WTC11 (cell line): ENCODE measurements around the gene PSMD8. TPM values are rescaled to one million over a fixed set of nuclear protein-coding genes. Genes with fewer than 3 reads are reported as not detected.

Experiments
- ATAC-seq: fragments of 200-7000 bp; cut with Tn5 transposase; 2 replicates; pipeline ENCODE4 v1.10.0; 2021; ENCODE audit warnings: mild to moderate bottlenecking, moderate library complexity
- CTCF ChIA-PET: fragments of 300-600 bp; sonication (Branson Sonifier 250); formaldehyde crosslinking; loops from one replicate; lab custom pipeline; 2021; ENCODE audit warnings: antibody characterized with exemption; lab: Charles Lee
- POLR2A ChIA-PET: fragments of 350-600 bp; sonication (Branson Sonifier 250); formaldehyde crosslinking; loops from one replicate; lab custom pipeline; 2021; ENCODE audit warnings: antibody characterized with exemption; lab: Charles Lee
- DNase-seq: peaks from one replicate; pipeline ENCODE4 v3.0.0; 2021; ENCODE audit warnings: low spot score
- H3K27ac Mint-ChIP-seq: 2 replicates; pipeline ENCODE4 v1.8.0; 2021; ENCODE audit warnings: mixed read lengths
- H3K27me3 Mint-ChIP-seq: 2 replicates; pipeline ENCODE4 v1.8.0; 2021; ENCODE audit warnings: low read depth, mild to moderate bottlenecking, moderate library complexity, mixed read lengths
- H3K36me3 Mint-ChIP-seq: 2 replicates; pipeline ENCODE4 v1.8.0; 2021; ENCODE audit warnings: mixed read lengths
- H3K4me1 Mint-ChIP-seq: 2 replicates; pipeline ENCODE4 v1.8.0; 2022; ENCODE audit warnings: mixed read lengths
- H3K4me3 Mint-ChIP-seq: 2 replicates; pipeline ENCODE4 v1.8.0; 2021; ENCODE audit warnings: mild to moderate bottlenecking, moderate library complexity, mixed read lengths
- H3K9me3 Mint-ChIP-seq: 2 replicates; pipeline ENCODE4 v1.8.0; 2021; ENCODE audit warnings: mixed read lengths
- ATF1 ChIP-seq: sonication (generic); formaldehyde crosslinking; IDR thresholded peaks from 2 replicates; pipeline ENCODE4 v1.8.1; 2023; ENCODE audit warnings: mild to moderate bottlenecking, moderate library complexity, missing genetic modification reagents
- CREM ChIP-seq: sonication (generic); formaldehyde crosslinking; IDR thresholded peaks from 2 replicates; pipeline ENCODE4 v1.8.1; 2022; ENCODE audit warnings: mild to moderate bottlenecking, missing genetic modification reagents, moderate library complexity
- ERG ChIP-seq: fragments of 250-450 bp; sonication (Bioruptor Pico); IDR thresholded peaks from 2 replicates; pipeline ENCODE4 v1.8.0; 2021; ENCODE audit warnings: mild to moderate bottlenecking
- ESRRA ChIP-seq: sonication (generic); formaldehyde crosslinking; IDR thresholded peaks from 2 replicates; pipeline ENCODE4 v1.8.1; 2022; ENCODE audit warnings: mild to moderate bottlenecking, missing genetic modification reagents, borderline replicate concordance
- FOXJ3 ChIP-seq: sonication (generic); formaldehyde crosslinking; IDR thresholded peaks from 2 replicates; pipeline ENCODE4 v1.9.0; 2021; ENCODE audit warnings: missing genetic modification reagents, mild to moderate bottlenecking, borderline replicate concordance
- FOXP1 ChIP-seq: sonication (generic); formaldehyde crosslinking; IDR thresholded peaks from 2 replicates; pipeline ENCODE4 v1.8.0; 2022; ENCODE audit warnings: missing genetic modification reagents, mild to moderate bottlenecking, moderate library complexity, borderline replicate concordance
- FOXP4 ChIP-seq: sonication (generic); formaldehyde crosslinking; IDR thresholded peaks from 2 replicates; pipeline ENCODE4 v1.8.0; 2022; ENCODE audit warnings: mild to moderate bottlenecking, missing genetic modification reagents
- IRF2 ChIP-seq: sonication (generic); formaldehyde crosslinking; IDR thresholded peaks from 2 replicates; pipeline ENCODE4 v1.8.0; 2022; ENCODE audit warnings: low read depth, missing genetic modification reagents, borderline replicate concordance
- JAZF1 ChIP-seq: fragments of 250-450 bp; sonication (Bioruptor Pico); IDR thresholded peaks from 2 replicates; pipeline ENCODE4 v1.9.0; 2021; ENCODE audit warnings: moderate library complexity, mild to moderate bottlenecking, inconsistent platforms
- KAT7 ChIP-seq: sonication (generic); formaldehyde crosslinking; IDR thresholded peaks from 2 replicates; pipeline ENCODE4 v1.8.1; 2023; ENCODE audit warnings: missing genetic modification reagents, mild to moderate bottlenecking, borderline replicate concordance
- NFATC4 ChIP-seq: fragments of 250-450 bp; sonication (Bioruptor Pico); IDR thresholded peaks from 2 replicates; pipeline ENCODE4 v1.9.0; 2021; ENCODE audit warnings: mild to moderate bottlenecking
- NR1H2 ChIP-seq: sonication (generic); formaldehyde crosslinking; IDR thresholded peaks from 2 replicates; pipeline ENCODE4 v1.9.0; 2021; ENCODE audit warnings: mild to moderate bottlenecking, moderate library complexity, missing genetic modification reagents
- PRRX2 ChIP-seq: fragments of 250-450 bp; sonication (Bioruptor Pico); IDR thresholded peaks from 2 replicates; pipeline ENCODE4 v1.8.0; 2021; ENCODE audit warnings: mild to moderate bottlenecking
- RELA ChIP-seq: sonication (generic); formaldehyde crosslinking; IDR thresholded peaks from 2 replicates; pipeline ENCODE4 v1.8.1; 2022; ENCODE audit warnings: missing genetic modification reagents, mild to moderate bottlenecking, borderline replicate concordance
- SMAD3 ChIP-seq: sonication (generic); formaldehyde crosslinking; IDR thresholded peaks from 2 replicates; pipeline ENCODE4 v1.8.0; 2022; ENCODE audit warnings: missing genetic modification reagents, mild to moderate bottlenecking, borderline replicate concordance
- TP53 ChIP-seq: sonication (generic); formaldehyde crosslinking; IDR thresholded peaks from 2 replicates; pipeline ENCODE4 v1.8.1; 2023; ENCODE audit warnings: mild to moderate bottlenecking, missing genetic modification reagents
- total RNA-seq: library from RNA; stranded (reverse); gene quantifications from 3 replicates; pipeline ENCODE4 v1.2.3, GENCODE V29; 2021
- TF ChIP-seq, protein P1 (sequence below): sonication (generic); formaldehyde crosslinking; IDR thresholded peaks from 2 replicates; pipeline ENCODE4 v1.8.1; 2023; ENCODE audit warnings: mild to moderate bottlenecking, missing genetic modification reagents, moderate library complexity
- TF ChIP-seq, protein P2 (sequence below): fragments of 250-450 bp; sonication (Bioruptor Pico); IDR thresholded peaks from 2 replicates; pipeline ENCODE4 v1.9.0; 2021; ENCODE audit warnings: mild to moderate bottlenecking
- TF ChIP-seq, protein P3 (sequence below): sonication (generic); formaldehyde crosslinking; IDR thresholded peaks from 2 replicates; pipeline ENCODE4 v1.8.1; 2023; ENCODE audit warnings: mild to moderate bottlenecking, missing genetic modification reagents, moderate library complexity
- TF ChIP-seq, protein P4 (sequence below): sonication (generic); formaldehyde crosslinking; IDR thresholded peaks from 2 replicates; pipeline ENCODE4 v1.8.1; 2023; ENCODE audit warnings: mild to moderate bottlenecking, moderate library complexity, missing genetic modification reagents
- TF ChIP-seq, protein P5 (sequence below): sonication (generic); formaldehyde crosslinking; IDR thresholded peaks from 2 replicates; pipeline ENCODE4 v1.8.0; 2023; ENCODE audit warnings: missing genetic modification reagents, mild to moderate bottlenecking, borderline replicate concordance
- TF ChIP-seq, protein P6 (sequence below): sonication (generic); formaldehyde crosslinking; IDR thresholded peaks from 2 replicates; pipeline ENCODE4 v1.8.1; 2023; ENCODE audit warnings: mild to moderate bottlenecking, missing genetic modification reagents

PSMD8 gene
- total RNA-seq, 1 experiment from 2014 or later, result 167 TPM

DNA sequence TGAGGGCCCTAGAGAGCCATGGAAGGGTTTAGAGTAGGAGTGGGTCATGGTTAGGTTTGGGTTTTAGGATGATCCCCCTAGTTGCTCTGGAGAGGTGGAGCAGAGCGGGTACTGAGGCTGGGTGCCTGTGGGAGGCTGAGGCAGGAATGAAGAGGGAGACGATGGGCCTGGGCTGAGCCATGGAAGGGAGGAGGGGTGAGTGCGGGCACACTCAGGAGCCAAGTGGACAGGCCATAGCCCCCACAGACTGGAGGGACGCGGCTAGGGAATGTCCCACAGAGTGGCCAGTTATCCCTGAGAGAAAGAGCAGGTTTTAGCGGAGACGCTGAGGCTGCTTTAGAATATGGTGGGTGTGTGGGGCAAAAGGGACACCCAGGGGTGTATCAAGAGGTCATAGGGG, 44.7 kb upstream of the PSMD8 start (continued):
- TF ChIP-seq FOXP4 (CRISPR knock-in tag) (no peak), JAZF1 (CRISPR knock-in tag) (no peak), FOXP1 (CRISPR knock-in tag) (no peak), NFATC4 (no peak), FOXJ3 (CRISPR knock-in tag) (no peak), KAT7 (no peak), CREM (no peak)
- TF ChIP-seq, protein P1, sequence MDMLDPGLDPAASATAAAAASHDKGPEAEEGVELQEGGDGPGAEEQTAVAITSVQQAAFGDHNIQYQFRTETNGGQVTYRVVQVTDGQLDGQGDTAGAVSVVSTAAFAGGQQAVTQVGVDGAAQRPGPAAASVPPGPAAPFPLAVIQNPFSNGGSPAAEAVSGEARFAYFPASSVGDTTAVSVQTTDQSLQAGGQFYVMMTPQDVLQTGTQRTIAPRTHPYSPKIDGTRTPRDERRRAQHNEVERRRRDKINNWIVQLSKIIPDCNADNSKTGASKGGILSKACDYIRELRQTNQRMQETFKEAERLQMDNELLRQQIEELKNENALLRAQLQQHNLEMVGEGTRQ, result no peak
- TF ChIP-seq, protein P2, sequence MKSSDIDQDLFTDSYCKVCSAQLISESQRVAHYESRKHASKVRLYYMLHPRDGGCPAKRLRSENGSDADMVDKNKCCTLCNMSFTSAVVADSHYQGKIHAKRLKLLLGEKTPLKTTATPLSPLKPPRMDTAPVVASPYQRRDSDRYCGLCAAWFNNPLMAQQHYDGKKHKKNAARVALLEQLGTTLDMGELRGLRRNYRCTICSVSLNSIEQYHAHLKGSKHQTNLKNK, result no peak

DNA sequence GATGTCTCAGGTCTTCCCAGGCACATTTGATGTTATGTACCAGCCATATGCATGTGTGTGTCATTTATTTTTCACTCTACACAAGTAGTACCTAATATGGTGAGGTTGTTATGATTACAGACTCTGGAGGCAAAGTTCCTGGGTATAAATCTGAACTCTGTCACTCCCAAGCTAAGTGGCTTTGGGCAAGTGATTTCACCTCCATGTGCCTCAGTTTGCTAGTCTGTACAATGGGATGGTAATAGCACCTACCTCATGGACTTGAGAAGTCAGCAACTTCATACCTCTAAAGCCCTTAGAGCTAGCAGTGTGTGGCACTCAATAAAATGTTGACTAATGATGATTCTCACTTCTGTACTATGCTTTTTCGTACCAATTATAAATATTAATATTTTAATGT, 42.6 kb upstream of the PSMD8 start:
- CTCF ChIA-PET, result no interaction called here

More for the DNA sequence above, 42.6 kb upstream of the PSMD8 start:
- no peaks in the 10 kb centered on the region for H3K9me3 Mint-ChIP-seq
- no peaks in the 10 kb centered on the region for H3K27me3 Mint-ChIP-seq
- POLR2A ChIA-PET, result no interaction called here
- H3K36me3 Mint-ChIP-seq, result peaks cover 12% of the 10 kb centered on the region
- H3K27ac Mint-ChIP-seq, result no peak overlapping the region
- H3K4me1 Mint-ChIP-seq, result no peaks in the 10 kb centered on the region
- DNase-seq, result no peak
- ATAC-seq, result no peak
- H3K4me3 Mint-ChIP-seq, result no peak overlapping the region
- TF ChIP-seq NFATC4 (no peak), ATF1 (CRISPR knock-in tag) (no peak), FOXJ3 (CRISPR knock-in tag) (no peak), ERG (CRISPR knock-in tag) (no peak), SMAD3 (no peak), TP53 (CRISPR knock-in tag) (no peak), ESRRA (no peak), IRF2 (CRISPR knock-in tag) (no peak), PRRX2 (no peak), RELA (CRISPR knock-in tag) (no peak), NR1H2 (CRISPR knock-in tag) (no peak)
- TF ChIP-seq, protein P3, sequence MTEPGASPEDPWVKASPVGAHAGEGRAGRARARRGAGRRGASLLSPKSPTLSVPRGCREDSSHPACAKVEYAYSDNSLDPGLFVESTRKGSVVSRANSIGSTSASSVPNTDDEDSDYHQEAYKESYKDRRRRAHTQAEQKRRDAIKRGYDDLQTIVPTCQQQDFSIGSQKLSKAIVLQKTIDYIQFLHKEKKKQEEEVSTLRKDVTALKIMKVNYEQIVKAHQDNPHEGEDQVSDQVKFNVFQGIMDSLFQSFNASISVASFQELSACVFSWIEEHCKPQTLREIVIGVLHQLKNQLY (CRISPR knock-in tag), result no peak
- TF ChIP-seq, protein P4, sequence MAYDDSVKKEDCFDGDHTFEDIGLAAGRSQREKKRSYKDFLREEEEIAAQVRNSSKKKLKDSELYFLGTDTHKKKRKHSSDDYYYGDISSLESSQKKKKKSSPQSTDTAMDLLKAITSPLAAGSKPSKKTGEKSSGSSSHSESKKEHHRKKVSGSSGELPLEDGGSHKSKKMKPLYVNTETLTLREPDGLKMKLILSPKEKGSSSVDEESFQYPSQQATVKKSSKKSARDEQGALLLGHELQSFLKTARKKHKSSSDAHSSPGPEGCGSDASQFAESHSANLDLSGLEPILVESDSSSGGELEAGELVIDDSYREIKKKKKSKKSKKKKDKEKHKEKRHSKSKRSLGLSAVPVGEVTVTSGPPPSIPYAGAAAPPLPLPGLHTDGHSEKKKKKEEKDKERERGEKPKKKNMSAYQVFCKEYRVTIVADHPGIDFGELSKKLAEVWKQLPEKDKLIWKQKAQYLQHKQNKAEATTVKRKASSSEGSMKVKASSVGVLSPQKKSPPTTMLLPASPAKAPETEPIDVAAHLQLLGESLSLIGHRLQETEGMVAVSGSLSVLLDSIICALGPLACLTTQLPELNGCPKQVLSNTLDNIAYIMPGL, result no peak
- TF ChIP-seq, protein P5, sequence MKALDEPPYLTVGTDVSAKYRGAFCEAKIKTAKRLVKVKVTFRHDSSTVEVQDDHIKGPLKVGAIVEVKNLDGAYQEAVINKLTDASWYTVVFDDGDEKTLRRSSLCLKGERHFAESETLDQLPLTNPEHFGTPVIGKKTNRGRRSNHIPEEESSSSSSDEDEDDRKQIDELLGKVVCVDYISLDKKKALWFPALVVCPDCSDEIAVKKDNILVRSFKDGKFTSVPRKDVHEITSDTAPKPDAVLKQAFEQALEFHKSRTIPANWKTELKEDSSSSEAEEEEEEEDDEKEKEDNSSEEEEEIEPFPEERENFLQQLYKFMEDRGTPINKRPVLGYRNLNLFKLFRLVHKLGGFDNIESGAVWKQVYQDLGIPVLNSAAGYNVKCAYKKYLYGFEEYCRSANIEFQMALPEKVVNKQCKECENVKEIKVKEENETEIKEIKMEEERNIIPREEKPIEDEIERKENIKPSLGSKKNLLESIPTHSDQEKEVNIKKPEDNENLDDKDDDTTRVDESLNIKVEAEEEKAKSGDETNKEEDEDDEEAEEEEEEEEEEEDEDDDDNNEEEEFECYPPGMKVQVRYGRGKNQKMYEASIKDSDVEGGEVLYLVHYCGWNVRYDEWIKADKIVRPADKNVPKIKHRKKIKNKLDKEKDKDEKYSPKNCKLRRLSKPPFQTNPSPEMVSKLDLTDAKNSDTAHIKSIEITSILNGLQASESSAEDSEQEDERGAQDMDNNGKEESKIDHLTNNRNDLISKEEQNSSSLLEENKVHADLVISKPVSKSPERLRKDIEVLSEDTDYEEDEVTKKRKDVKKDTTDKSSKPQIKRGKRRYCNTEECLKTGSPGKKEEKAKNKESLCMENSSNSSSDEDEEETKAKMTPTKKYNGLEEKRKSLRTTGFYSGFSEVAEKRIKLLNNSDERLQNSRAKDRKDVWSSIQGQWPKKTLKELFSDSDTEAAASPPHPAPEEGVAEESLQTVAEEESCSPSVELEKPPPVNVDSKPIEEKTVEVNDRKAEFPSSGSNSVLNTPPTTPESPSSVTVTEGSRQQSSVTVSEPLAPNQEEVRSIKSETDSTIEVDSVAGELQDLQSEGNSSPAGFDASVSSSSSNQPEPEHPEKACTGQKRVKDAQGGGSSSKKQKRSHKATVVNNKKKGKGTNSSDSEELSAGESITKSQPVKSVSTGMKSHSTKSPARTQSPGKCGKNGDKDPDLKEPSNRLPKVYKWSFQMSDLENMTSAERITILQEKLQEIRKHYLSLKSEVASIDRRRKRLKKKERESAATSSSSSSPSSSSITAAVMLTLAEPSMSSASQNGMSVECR (CRISPR knock-in tag), result no peak
- TF ChIP-seq, protein P6, sequence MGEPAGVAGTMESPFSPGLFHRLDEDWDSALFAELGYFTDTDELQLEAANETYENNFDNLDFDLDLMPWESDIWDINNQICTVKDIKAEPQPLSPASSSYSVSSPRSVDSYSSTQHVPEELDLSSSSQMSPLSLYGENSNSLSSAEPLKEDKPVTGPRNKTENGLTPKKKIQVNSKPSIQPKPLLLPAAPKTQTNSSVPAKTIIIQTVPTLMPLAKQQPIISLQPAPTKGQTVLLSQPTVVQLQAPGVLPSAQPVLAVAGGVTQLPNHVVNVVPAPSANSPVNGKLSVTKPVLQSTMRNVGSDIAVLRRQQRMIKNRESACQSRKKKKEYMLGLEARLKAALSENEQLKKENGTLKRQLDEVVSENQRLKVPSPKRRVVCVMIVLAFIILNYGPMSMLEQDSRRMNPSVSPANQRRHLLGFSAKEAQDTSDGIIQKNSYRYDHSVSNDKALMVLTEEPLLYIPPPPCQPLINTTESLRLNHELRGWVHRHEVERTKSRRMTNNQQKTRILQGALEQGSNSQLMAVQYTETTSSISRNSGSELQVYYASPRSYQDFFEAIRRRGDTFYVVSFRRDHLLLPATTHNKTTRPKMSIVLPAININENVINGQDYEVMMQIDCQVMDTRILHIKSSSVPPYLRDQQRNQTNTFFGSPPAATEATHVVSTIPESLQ (CRISPR knock-in tag), result no peak
